CMK (cell line): ENCODE measurements around the gene PGLYRP3.
A peak's percentile ranks its signal among the peaks of the same experiment; 100 is the strongest.
"Not testable (repeated sequence)": the region's sequence is repeated elsewhere in the genome, so short reads cannot be mapped to it uniquely, and the experiment has no call there.

ENCODE experiments used
- DNase-seq: peaks from one replicate; pipeline ENCODE4 v3.0.0-alpha.2; 2010; ENCODE audit warnings: low read depth

Gene PGLYRP3

GRCh38 chr1:153348511-153349362 is 36.0 kb upstream of the PGLYRP3 start, which contains the start of gene PGLYRP4:
TSS of gene PGLYRP4 (minus strand) at chr1:153348841. CDS start at chr1:153347932, 909 bp downstream.
- DNase-seq = no peak

DNA sequence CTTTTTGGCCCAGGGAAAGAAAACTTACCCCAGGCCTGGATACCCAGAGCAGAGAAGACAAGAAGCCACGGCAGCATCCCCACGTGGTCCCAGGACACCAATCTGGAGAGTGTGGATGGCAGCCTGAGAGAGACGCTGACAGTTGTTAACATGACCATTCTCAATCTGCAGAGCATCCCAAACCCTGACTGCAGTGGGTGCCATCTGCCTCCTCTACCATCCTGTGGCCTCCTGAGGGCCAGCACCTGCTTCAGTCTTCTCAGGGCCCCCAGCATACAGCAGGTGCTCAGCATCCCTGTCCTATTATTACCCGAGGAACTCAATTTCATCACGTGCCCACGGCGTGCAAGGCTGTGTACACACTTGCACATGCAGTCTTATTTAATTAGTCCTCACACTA is 35.1 kb upstream of the PGLYRP3 start:
- no peak for DNase-seq

DNA sequence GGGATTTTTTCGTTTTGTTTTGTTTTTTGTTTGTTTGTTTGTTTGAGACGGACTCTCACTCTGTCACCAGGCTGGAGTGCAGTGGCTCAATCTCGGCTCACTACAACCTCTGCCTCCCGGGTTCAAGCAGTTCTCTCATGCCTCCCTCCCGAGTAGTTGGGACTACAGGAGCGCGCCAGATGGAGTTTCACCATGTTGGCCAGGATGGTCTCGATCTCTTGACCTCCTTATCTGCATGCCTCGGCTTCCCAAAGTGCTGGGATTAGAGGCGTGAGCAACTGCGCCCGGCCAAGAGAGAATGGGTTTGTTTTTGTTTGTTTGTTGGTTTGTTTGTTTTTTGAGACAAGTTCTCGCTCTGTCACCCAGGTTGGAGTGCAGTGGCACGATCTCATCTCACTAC is 34.3 kb upstream of the PGLYRP3 start:
- DNase-seq = not testable (repeated sequence)

DNA sequence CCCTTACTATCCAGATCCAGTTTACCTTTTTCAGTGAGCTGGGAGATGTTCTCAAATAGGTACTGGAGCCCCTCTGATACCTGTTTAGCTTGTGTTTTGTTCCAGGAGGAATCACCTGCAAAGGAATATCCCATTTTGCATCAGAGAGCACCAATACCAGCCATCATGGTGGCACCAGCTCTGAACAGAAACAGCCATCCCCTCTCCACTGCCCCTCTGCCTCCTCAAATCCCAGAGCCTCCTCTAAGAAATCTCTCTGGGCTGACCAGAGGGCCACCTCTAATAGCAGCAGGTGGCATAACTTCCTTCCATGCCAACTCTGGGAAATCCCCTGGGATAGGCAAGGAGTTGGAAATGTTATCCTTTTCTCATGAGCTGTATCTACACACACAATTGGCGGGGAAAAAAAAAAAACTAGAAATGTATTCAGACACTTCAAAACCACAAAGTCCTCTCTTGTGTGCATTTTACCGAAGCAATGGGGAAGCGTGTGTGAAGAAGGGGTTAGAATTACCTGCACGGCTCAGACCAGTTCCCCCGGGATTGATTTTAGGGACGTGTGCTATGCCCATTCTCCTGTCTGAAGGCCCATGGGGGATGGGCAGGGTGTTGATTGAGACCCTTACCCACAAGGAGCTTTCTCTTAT is 33.4 kb upstream of the PGLYRP3 start:
- DNase-seq = no peak

- DNase-seq = no peak
Measured at GRCh38 chr1:153345187-153346076, 32.7 kb upstream of the PGLYRP3 start.

DNA sequence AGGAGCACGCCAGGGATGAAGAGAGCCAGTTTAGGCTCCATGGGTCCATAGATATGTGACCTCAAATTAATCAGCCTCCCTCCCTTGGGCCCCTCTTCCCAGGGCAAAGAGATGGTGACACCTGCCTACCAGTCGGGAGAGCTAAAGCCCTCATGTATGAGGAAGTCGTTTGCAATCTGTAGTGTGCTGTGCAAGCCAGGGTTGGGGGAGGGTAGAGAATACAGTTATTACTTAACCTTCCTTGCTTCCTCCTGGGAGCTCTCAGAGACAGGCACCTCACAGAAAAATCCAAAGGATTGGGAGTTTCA is 31.9 kb upstream of the PGLYRP3 start:
- DNase-seq = no peak

DNA sequence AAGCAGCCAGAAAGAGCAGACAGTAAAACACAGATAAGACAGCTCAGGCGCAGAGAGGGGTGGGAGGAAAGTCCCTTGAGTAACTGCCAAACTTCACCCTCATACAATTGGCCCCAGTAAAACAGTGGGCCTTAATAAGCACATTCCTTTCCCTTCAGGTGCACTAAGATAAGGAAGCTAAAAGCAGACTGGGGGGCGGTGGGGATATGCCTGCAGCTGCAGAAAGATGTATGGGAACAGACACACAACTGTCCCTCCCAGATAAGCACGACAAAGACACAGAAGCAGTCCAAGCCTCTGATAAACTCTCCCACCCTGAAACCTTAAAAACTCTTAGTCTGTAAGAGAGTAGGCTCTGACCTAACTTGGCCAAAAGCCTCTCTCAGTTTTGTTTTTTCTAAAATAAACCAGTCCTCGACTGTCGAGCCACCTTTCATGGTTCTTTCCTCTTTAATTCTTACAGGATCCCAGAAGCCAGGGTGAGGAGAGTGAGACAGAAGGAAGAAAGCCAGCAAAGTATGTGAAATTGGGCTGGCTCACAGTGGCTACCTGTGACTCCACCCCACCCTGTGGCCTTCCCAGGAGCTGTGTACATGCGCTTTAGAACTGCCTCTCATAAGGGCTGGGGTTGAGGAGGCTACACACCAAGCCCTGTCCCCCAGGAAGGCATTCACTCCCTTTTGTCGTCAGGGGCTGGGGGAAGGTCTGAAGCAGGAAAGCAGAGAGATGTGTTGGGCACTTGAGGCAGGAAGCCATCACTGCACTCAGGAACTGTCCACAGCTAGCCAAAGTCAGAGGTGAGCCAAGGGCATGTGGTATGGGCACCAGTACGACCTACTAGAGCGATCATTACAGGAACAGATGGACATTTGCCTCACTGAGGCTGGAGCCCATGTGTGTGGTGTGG is 31.3 kb upstream of the PGLYRP3 start:
- DNase-seq = peak; percentile 69

GRCh38 chr1:153343040-153343681 is 30.4 kb upstream of the PGLYRP3 start:
- DNase-seq = no peak

- no peak for DNase-seq
Measured at GRCh38 chr1:153342178-153342577, 29.4 kb upstream of the PGLYRP3 start.

GRCh38 chr1:153341431-153341934 is 28.7 kb upstream of the PGLYRP3 start:
- DNase-seq = no peak

DNA sequence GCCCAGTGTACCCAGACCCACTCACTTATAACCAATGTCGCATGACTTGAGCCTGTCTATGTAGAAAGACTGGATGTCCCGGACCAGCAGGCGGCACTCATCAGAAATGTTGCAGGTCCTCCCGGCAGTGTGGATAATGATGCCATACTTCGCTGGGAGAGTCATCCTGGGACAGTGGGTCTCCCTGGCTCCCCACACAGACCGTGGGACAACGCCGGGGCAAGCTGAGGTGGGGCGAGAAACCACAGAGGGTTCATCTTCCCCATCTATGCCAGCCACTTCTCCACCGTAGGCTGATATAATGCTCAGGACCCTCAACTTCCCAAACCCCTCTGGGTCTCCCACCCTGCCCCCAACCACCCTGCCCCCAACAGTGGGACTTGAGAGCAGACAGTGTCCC is 27.6 kb upstream of the PGLYRP3 start:
- DNase-seq = no peak

DNA sequence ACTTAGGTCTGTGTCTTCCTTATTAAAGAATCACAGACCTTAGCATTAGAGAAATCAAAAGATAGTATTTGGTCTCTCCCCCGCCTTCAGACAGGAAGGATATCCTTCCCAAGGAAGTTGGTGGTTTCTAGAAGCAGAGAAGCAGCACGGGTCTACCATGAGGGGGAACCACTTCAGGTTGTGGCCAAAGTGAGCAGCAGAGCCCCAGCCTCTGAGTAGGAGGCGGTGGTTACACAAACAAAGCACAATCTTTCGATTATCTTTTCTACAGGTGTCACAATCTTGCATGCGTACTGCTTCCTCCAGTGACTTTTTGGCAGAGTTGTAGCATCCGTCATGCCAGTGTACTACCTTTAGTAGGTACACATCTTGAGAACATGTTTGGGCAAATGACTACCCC is 27.1 kb upstream of the PGLYRP3 start:
- no peak for DNase-seq

DNA sequence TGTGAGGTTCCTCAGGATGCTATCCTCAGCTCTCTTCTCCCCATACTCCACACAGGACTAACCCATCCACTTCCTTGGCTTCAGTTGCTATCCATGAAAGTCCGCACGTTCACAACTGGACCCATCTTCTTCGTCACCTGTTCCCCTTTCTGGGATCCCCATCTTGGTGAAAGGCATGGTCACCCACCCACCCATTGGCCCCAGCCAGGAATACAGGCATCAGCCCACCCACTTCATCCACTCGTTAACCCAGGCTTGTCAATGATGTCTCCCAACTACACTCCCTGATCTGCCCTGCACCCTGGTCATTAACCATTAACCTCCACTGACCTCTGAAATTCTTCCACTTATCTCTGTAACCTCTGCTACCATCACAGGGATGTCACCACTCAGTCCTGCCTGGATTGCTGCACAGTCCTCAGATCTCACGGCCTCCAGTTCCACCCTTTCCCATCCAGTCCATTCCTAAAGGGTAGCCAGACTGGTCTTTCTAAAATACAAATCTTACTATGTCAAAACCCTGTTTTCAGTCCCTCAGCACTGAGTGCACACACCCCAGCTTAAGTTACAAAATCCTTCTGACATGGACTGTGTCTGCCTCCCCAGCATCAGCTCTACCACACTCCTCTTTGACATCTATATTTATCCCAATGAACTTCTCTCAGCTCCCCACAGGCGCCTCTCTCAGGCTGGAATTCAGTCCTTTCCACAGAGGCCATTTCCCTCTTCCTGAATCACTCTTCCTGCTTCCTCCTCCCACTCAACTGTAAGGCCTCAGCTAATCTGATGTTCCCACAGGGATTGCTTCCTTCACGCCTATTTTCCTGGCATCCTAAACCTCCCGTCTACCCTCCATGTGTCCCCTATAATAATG is 25.5 kb upstream of the PGLYRP3 start:
- DNase-seq = no peak

- no peak for DNase-seq
Measured at GRCh38 chr1:153336650-153337049, 23.9 kb upstream of the PGLYRP3 start.

DNA sequence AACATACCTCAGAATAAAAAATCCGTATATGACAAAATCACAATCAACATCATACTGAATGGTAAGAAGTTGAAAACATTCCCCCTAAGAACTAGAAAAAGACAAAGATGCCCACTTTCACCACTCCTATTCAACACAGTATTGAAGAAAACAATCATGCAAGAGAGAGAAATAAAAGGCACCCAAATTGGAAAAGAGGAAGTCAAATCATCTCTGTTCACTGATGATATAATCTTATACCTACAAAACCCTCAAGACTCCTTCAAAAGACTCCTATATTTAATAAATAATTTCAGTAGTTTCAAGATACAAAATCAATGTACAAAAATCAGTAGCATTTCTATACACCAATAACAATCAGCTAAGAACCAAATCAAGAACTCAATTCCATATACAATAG is 21.1 kb upstream of the PGLYRP3 start:
- DNase-seq = no peak

DNA sequence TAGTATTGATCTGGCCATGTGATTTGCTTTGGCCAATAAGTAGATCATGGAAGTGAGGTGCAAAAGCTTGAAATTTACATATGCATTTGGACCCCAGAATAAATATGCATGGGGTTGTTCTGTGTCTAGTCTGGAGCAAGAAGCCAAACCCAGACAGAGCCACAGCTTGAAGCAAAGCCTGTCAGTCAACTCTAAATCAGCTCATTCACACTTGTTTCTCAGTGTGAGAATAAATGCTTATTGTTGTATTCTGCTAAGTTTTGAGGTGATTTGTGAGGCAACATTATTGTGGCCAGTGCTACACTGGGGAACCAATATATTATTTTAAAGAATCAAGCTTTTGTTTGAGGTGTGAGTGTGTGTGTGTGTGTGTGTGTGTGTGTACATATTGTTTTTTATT is 12.2 kb upstream of the PGLYRP3 start:
- DNase-seq = no peak

GRCh38 chr1:153322568-153322967 is 9.8 kb upstream of the PGLYRP3 start:
- DNase-seq = no peak

GRCh38 chr1:153318145-153318544 is 5.4 kb upstream of the PGLYRP3 start:
- not testable (repeated sequence) for DNase-seq

DNA sequence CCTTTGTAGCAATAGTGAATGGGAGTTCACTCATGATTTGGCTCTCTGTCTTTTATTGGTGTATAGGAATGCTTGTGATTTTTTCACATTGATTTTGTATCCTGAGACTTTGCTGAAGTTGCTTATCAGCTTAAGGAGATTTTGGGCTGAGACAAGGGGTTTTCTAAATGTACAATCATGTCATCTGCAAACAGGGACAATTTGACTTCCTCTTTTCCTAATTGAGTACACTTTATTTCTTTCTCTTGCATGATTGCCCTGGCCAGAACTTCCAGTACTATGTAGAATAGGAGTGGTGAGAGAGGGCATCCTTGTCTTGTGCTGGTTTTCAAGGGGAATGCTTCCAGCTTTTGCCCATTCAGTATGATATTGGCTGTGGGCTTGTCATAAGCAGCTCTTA is 3.3 kb upstream of the PGLYRP3 start:
- not testable (repeated sequence) for DNase-seq

DNA sequence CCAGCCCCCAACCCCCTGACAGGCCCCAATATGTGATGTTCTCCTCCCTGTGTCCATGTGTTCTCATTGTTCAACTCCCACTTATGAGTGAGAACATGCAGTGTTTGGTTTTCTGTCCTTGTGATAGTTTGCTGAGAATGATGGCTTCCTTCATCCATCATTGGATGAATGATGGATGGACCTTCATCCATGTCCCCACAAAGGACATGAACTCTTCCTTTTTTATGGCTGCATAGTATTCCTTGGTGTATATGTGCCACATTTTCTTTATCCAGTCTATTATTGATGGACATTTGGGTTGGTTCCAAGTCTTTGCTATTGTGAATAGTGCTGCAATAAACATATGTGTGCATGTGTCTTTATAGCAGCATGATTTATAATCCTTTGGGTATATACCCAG is 1.6 kb upstream of the PGLYRP3 start:
- DNase-seq = not testable (repeated sequence)
